ENCODE results near the gene ZBED1.

- TF ChIP-seq, protein P1, sequence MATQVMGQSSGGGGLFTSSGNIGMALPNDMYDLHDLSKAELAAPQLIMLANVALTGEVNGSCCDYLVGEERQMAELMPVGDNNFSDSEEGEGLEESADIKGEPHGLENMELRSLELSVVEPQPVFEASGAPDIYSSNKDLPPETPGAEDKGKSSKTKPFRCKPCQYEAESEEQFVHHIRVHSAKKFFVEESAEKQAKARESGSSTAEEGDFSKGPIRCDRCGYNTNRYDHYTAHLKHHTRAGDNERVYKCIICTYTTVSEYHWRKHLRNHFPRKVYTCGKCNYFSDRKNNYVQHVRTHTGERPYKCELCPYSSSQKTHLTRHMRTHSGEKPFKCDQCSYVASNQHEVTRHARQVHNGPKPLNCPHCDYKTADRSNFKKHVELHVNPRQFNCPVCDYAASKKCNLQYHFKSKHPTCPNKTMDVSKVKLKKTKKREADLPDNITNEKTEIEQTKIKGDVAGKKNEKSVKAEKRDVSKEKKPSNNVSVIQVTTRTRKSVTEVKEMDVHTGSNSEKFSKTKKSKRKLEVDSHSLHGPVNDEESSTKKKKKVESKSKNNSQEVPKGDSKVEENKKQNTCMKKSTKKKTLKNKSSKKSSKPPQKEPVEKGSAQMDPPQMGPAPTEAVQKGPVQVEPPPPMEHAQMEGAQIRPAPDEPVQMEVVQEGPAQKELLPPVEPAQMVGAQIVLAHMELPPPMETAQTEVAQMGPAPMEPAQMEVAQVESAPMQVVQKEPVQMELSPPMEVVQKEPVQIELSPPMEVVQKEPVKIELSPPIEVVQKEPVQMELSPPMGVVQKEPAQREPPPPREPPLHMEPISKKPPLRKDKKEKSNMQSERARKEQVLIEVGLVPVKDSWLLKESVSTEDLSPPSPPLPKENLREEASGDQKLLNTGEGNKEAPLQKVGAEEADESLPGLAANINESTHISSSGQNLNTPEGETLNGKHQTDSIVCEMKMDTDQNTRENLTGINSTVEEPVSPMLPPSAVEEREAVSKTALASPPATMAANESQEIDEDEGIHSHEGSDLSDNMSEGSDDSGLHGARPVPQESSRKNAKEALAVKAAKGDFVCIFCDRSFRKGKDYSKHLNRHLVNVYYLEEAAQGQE (IDR thresholded peaks at IDR 0.05) = no peak
- TF ChIP-seq, protein P2, sequence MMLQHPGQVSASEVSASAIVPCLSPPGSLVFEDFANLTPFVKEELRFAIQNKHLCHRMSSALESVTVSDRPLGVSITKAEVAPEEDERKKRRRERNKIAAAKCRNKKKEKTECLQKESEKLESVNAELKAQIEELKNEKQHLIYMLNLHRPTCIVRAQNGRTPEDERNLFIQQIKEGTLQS (IDR thresholded peaks at IDR 0.05) = no peak
Observed at GRCh38 chrX:2450681-2451080, 50.1 kb downstream of the ZBED1 start.
